ENCODE data around the gene DIS3. TPM values are rescaled to one million over a fixed set of nuclear protein-coding genes. Genes with fewer than 3 reads are reported as not detected.

DIS3 gene
- total RNA-seq, 4 donors from 2014 or later, result 11.6 to 17.6 (median 17.0) TPM

- ATAC-seq (no peak), DNase-seq (no peak)
- TF ChIP-seq POLR2A (IDR thresholded peaks at IDR 0.05) (no peak), CTCF (IDR thresholded peaks at IDR 0.05 in 4 of 5, conservative IDR thresholded peaks at IDR 0.05 in 1 of 5) (no peak)
- Histone ChIP-seq H3K27ac (no peak overlapping the region), H3K9me3 (no peaks in the 10 kb centered on the region), H3K4me3 (no peak overlapping the region), H3K4me1 (no peaks in the 10 kb centered on the region), H3K36me3 (peaks cover 0 to 53% of the 10 kb centered on the region in 2 donors), H3K27me3 (no peaks in the 10 kb centered on the region)
- in situ Hi-C loops (cut with MboI; ENCODE audit: low sequenced_read_pairs in 4 of 4), result no loop called here
- intact Hi-C loops (cut with DNase I; ENCODE audit: low total_unique reads), result no loop called here
These were observed 27.6 kb downstream of the DIS3 start for GRCh38 chr13:72754111-72754510.

GRCh38 chr13:72751220-72751619 lies 30.5 kb downstream of the DIS3 start:
- in situ Hi-C loops (cut with MboI; ENCODE audit: low sequenced_read_pairs in 4 of 4) (no loop called here), intact Hi-C loops (cut with DNase I; ENCODE audit: low total_unique reads) (no loop called here)
- no peak for DNase-seq
- no peaks in the 10 kb centered on the region for H3K9me3 ChIP-seq
- peaks cover 0 to 47% of the 10 kb centered on the region in 2 donors for H3K36me3 ChIP-seq
- no peak for ATAC-seq
- no peak overlapping the region for H3K4me3 ChIP-seq
- no peak for TF ChIP-seq CTCF (IDR thresholded peaks at IDR 0.05 in 4 of 5, conservative IDR thresholded peaks at IDR 0.05 in 1 of 5)
- TF ChIP-seq POLR2A (IDR thresholded peaks at IDR 0.05), result no peak
- no peak overlapping the region for H3K27ac ChIP-seq
- no peaks in the 10 kb centered on the region for H3K4me1 ChIP-seq
- no peaks in the 10 kb centered on the region for H3K27me3 ChIP-seq

- Histone ChIP-seq H3K9me3 (no peaks in the 10 kb centered on the region), H3K36me3 (peaks cover 0 to 38% of the 10 kb centered on the region in 2 donors), H3K4me3 (no peak overlapping the region), H3K4me1 (no peaks in the 10 kb centered on the region), H3K27ac (no peak overlapping the region), H3K27me3 (no peaks in the 10 kb centered on the region)
- no peak for TF ChIP-seq CTCF (IDR thresholded peaks at IDR 0.05 in 4 of 5, conservative IDR thresholded peaks at IDR 0.05 in 1 of 5)
- no peak for TF ChIP-seq POLR2A (IDR thresholded peaks at IDR 0.05)
- intact Hi-C loops (cut with DNase I; ENCODE audit: low total_unique reads), result no loop called here
- in situ Hi-C loops (cut with MboI; ENCODE audit: low sequenced_read_pairs in 4 of 4), result no loop called here
- ATAC-seq (no peak), DNase-seq (no peak)
These were observed 36.4 kb downstream of the DIS3 start for GRCh38 chr13:72745260-72745659.

- intact Hi-C loops (cut with DNase I; ENCODE audit: low total_unique reads) (no loop called here), in situ Hi-C loops (cut with MboI; ENCODE audit: low sequenced_read_pairs in 4 of 4) (no loop called here)
- ATAC-seq, result no peak
These were observed 41.7 kb downstream of the DIS3 start for GRCh38 chr13:72740015-72740414.

More at GRCh38 chr13:72740015-72740414, 41.7 kb downstream of the DIS3 start:
- Histone ChIP-seq H3K4me3 (no peak overlapping the region), H3K27ac (no peak overlapping the region), H3K4me1 (no peaks in the 10 kb centered on the region), H3K36me3 (peaks cover 0 to 11% of the 10 kb centered on the region in 2 donors), H3K27me3 (no peaks in the 10 kb centered on the region), H3K9me3 (no peaks in the 10 kb centered on the region)
- no peak for TF ChIP-seq CTCF (IDR thresholded peaks at IDR 0.05 in 4 of 5, conservative IDR thresholded peaks at IDR 0.05 in 1 of 5)
- TF ChIP-seq POLR2A (IDR thresholded peaks at IDR 0.05), result no peak
- DNase-seq, result no peak

All from gastrocnemius medialis (tissue), 4 donors.